Ureter (tissue), 1 donor: ENCODE data around the gene WWOX. TPM values are rescaled to one million over a fixed set of nuclear protein-coding genes. Genes with fewer than 3 reads are reported as not detected.

Experiments used
- DNase-seq: peaks from one replicate; pipeline ENCODE4 v3.0.0-alpha.2; 2020; ENCODE audit warnings: low spot score
- total RNA-seq: library from RNA; stranded (reverse); gene quantifications from one replicate; pipeline ENCODE4 v1.2.4, GENCODE V29; 2023
- donor health status: DM: yes; HTN: yes; CAD: no.

WWOX gene
- total RNA-seq, 1 donor from 2014 or later, result 23.5 TPM

DNA sequence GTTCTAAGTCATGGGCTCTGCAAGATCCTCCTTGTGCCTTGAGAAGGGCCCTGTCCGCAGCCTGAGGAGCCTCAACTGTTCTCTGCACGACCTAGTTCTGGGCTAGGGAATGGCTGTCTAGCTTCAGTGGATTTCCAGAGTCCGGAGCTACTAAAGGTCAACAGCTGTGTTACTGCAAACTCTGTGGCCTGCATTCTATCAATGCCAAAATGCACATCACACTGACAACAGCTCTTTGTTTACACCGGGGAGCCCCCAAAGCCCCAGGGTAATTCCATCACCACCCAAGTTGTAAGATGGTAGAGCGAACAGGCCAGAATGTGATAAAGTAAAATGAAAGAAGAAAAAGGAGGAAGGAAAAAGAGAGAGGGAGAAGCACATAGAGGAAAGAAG, 890.9 kb downstream of the WWOX start:
- DNase-seq, result no peak

DNA sequence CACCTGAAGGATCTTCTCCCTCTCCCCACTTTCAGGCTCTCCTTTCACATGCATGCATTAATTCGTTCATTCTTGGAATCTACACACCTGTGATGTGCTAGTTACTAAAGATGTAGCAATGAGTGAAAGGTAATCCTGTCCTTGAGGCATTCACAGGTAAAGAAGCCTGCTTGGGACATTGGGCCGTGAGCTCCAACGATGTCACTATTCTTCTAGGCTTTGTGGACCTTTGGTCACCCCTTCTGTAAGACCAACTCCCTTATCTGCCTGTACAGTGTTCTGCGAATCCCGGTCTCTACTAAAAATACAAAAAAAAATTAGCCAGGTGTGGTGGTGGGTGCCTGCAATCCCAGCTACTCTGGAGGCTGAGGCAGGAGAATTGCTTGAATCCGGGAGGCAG, 892.5 kb downstream of the WWOX start:
- no peak for DNase-seq

DNA sequence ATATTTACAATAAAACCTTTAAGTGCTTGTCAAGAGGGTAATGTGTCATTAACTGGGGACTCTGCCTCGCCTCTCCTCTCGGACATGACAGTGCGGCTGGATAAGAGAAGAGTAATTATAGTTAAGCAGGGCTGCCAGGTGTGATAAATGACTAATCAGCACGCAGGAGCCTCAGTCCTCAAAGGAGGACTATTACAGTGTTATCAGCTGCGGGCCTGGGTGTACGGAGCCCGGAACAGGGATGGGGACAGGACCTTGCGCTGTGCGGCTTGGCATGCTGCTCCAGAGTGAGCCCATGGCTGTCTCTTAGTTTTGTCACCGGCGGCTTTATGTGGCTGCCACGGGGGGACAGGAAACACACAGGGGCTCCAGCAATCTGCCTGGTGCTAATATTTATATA, 893.9 kb downstream of the WWOX start:
- no peak for DNase-seq

DNA sequence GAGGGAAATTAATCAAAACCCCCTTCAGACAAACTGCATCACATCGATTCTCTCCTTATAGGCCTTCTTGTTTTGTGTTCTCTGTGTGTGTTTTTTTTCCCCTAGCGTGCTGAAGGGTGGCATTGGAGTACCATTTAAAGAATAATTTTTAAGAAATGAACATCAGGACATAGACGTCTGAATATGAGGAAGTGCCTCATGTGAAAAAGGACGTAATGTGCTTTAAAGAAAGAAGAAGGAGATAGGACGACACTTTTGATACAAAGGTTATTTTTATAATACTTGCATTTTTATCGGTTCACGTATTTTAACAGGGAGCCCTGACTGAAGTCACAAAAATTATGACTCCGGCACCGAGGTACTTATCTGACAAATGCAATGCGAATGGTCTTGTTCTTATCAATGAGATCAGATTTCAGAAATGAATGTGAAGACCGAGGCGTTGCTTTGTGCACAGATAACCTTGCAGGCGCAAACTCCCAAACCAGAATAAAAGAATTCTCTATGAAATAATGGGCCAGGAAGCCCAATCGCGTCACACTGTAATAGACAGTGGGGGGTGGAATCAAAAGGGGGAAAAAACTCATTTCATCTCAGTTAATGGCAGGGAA, 894.8 kb downstream of the WWOX start:
- DNase-seq, result no peak

DNA sequence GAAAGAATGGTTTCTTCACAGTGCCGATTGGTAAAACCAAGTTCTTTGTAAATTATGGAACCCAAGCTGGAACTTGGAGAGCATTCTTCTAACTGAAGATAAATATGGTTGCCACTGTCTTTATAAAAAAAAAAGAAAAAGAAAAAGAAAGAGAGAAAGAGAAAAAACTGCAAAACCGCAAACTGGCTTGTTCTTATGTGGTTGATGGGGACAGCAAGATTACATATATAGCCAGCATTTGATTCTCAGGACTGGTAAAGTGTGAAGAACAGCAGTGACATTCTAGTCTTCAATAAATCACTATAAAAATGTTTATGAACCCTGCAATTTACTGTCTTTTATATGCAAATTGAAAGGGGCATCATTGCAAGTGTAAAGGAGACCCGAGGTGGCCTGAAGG, 896.0 kb downstream of the WWOX start:
- no peak for DNase-seq

DNA sequence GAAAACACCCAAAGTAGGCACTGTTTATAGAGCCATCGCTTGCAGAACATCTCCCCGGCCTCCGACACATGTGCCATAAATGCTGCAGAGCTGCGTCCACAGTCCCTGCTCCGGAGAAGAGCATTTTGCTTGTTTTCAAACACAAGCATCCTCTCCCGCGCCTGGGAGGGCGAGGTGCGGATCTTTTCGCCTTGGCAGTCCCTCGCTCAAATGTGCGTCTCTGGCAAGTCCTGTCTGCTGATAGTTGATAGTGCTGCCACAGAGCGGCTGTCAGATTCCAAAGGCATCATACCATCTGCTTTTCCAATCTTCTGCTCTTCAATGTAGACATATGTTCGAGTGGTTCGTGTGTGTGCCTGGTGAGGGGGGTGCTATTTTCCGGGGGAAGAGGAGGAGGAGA, 897.3 kb downstream of the WWOX start:
- no peak for DNase-seq

DNA sequence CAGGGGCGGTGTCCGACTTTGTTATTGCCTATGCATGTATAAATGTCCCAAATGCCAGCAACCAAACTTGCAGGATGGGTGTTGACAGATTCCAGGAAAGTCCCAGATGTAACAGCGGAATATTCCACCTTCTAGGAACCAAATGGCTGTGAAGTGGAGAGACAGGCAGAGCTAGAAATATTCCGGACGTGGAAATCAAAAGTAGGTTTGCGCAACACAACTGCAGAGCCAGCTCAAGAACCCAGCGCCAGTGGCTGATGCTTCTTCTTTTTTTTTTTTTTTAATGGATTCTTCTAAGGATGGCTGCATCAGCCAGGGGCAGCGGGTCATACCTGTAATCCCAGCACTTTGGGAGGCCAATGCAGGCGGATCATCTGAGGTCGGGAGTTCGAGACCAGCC, 899.4 kb downstream of the WWOX start:
- no peak for DNase-seq

DNA sequence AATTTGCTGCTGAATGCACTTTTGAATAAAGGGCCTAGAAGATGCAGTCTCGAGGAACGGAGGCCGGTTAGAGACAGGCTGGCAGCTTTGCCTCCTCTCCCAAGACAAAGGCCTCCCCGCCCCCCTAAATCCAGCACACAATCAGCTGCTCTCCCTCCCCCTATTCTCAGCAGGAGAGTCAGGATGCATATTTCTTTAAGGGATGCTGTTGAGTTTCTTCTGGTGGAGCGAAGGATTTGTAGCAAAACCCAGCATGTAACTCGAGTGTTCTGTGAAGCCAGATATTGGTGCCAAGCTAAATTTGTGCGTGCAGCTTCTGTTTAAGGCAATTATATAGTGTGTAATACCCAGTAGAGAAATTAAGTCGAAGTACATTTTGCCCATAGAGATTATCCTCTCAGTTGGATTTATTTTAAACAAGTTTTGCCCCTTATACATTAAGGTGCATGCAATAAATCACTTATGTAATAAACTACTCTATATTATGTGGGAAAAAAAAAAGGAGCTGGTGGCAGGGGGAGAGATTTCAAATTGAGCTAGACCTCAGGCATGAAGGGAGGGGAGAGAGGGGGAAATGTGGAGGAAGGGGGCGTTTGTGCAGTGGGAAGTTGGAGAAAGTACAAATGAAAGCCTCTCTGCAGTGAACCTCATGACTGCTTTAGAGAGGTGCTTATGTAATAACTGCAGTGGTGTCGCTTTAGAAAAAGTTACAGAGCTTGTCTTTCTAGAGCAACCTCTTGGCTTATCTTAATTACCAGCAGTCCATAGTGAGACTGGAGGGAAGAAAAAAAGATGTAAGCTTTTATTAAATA, 901.9 kb downstream of the WWOX start:
- no peak for DNase-seq

DNA sequence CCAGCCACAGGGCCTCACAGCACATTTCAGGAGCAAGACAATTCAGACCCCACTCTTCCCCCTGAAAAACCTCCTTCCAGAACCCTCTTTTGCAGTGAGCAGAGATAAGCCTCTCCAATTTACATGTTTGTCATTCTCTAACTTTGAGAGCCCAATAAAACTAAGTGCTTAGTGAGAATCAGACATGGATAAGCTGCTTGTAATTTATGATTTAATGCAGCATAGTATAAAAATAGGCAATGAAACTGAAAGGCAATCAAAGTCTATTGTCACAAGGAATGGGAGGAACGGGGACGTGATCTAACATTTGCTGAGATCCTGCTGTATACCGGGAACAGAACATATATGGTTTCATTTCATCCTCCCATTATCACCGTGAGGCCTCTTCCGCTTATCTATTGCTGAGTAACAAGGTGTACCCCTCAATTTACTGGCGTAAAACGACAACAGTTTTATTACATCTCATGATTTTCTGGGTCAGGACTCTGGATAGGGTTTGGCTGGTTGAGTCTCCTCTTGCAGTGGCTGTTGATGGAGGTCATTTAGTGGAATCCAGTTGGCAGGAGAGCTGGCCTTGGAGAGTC, 903.7 kb downstream of the WWOX start:
- DNase-seq, result no peak

DNA sequence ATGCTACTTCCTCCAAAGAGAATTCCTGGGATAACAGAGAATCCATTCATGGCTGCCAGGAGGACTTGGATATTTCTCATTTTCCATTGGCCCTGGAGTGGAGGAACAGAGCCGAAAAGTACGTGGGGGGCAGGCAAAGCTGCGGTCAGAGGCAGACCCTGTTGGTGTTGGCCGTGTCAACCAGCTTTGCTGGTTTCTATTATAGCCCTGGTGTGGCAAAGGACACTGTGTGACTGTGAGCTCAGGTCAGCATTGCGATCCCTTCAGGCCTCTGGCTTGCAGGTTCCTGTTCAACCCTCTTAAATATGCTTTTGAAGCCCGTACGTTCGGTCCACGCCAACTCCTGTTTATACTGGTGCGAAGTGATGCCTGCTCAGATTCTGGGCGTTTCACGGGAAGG, 904.9 kb downstream of the WWOX start:
- no peak for DNase-seq

DNA sequence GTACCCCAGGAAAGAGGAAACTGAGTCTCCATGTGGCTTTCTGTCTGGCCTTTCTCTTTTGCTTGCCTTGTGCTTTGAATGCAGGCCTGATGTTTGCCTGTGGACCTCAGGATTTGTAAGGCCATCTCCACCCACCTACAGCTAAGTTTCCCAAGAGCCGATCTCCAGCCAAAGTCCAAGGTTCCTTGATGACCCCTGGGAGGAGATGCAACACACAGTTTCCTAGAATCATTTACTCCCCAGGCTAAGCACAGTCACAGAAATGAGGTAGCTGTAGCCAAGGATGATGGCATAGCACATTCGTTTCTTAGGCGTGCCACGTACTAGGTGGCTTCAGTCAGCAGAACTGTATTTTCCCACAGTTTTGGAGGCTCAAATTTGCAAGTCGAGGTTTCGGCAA, 905.6 kb downstream of the WWOX start:
- no peak for DNase-seq

DNA sequence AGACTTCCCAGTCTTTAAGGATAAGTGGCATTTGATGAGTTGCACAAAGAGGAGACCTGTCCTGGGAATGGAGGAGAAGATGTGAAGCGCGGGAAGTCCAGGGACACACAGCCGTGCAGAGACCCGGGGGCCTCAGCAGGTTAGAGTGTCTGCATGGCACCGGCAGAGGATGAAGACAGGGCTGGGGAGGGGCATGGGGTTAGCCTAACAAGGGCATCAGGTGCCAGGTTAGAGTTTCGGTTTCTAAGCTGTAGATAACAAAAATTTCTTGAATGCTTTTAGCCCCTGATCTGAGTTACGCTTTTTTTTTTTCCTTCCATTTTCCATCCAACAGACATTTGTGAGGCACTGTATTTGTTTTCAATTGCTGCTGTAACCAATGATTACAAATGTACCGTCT, 906.8 kb downstream of the WWOX start:
- no peak for DNase-seq

DNA sequence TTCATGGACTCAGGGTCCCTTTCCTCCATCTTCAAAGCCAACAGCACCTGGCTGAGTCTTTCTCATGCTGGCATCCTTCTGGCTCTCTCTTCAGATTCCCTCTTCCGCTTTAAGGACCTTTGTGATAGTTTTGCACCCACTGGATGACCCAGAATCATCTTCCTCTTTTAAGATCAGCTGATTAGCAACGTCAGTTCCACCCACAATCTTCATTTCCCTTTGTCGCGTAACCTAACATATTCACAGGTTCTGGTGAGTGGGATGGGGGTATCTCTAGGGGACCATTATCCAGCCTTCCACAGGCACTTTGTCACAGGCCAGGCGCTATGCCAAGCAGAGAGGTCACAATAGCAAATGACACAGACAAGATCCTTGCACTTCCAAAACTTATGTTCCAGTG, 907.3 kb downstream of the WWOX start:
- DNase-seq, result no peak

DNA sequence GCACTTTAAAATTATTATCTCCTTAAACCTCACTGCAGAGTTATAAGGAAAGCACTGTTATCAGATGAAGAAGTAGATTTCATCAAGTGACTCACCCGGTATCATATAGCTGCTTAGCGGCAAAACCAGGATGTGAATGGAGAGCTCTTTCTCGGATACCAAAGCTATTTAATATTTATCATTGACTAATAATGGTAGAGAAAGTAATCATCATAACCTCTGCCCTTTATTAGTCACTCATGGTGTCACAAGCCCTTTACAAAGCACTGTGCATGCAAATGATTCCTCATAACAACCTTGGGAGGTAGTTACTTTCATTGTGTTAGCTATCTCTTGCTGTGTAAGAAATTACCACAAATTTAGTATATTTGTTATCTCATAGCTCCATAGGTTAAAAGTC, 908.2 kb downstream of the WWOX start:
- DNase-seq, result no peak

DNA sequence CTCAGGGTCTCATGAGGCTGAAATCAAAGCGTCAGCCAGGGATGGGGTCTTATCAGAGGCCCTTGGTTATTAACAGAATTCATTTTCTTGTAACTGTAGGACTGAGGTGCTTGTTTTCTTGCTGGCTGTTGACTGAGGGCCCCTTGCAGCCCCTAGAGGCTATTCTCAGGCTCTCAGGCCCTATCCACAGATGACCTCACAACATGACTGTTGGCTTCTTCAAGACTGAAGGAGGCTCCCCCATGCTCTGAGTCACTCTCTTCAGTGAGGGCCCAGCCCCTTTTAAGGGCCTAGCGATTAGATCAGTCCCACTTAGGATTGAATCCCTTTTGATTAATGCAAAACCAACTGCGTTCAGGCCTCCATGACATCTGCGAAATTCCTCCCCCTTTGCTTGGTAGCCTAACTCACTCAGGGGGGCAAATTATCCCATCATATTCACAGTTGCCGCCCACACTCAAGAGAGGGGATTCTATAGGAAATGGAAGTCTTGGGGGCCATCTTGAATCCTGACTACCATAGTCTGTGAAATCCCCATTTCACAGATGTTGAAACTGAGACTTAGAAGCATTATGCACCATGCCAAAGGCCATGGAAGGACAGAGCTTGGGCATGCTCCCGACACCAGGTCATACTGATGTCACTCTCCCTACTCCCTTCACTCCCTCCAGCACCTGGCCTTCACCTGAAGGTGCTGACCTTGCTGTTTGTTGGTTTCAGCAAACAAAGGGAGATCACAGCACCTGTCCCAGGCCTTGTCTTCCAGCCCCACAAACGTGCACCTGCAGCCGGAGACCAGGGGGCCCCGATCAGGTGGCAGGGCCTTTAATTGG, 908.8 kb downstream of the WWOX start:
- no peak for DNase-seq

DNA sequence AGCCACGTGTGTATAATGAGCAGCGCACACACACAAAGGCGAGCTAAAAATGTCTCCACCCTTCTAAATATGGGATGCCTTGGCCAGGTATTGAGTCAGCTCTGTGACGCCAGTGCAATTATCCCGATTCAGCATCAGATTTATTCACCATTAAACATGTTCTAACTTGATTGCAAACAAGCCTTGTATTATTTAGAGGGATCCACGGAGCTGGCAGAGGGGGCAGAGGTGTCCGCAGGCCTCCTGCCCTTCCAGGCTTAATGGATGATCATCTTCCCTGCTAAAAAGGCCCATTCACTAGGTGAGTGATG, 909.4 kb downstream of the WWOX start:
- no peak for DNase-seq

DNA sequence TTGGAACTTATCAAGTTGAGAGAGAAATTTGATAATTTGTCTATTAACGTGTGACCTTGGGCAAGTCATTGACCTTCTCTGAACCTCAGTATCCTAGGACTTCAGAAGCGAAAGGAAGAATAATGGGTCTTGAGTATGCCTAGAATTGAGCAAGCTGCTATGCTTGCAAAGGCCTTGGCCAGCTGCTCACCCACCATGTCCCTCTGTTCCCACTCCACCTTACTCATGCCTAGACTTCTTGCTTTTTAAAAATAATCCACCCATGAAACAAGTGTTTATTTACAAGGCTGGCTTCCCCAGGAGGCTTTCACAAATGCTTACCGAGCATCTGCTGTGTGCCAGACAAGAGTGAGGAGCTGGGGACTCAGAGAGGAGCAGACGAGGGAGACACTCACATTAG, 910.4 kb downstream of the WWOX start:
- no peak for DNase-seq

DNA sequence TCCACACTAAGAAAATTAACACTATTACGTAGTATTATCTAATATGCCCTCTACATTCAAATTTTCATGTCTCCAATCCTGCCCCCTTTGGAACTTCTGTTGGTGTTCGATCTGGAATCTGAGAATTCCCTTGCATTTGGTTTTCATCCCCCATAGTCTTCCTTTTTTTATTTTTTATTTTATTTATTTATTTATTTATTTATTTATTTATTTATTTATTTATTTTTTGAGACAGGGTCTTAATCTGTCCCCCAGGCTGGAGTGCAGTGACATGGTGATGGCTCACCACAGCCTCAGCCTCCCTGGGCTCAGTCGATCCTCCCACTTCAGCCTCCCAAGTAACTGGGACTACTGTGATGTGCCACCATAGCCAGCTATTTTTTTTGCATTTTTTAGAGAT, 911.8 kb downstream of the WWOX start:
- no peak for DNase-seq

DNA sequence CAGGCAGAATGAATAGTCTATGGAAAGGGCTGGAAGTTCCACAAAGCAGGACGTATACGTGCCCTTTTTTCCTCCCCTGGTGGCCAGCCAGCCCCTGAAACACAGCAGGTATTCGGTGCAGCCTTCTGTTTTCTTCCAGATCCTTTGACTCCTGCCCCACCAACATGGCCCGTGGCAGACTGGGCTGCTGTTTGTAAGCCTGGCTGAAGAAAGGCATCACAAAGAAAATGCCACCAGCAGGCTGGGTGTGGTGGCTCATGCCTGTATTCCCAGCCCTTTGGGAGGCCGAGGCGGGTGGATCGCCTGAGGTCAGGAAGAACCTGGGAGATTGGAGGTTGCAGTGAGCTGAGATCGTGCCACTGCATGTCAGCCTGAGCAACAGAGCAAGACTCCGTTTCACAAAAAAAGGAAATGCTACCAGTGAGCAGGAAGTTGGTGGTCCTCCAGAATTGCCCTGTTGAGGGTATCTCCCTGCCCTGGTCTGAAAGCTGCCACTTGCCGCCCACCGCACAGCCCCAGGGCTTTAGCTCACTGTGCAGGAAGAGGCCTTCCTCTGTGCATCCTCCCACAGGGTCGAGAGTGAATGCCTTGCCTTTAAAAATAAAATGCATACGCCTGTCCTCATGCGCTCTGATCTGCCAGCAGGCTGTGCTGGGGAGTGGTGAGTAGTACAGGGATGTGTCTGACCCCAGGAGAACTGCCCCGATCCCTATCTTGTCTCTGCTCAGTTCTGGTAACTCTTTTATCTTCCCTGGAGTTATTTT, 913.4 kb downstream of the WWOX start:
- DNase-seq, result no peak

DNA sequence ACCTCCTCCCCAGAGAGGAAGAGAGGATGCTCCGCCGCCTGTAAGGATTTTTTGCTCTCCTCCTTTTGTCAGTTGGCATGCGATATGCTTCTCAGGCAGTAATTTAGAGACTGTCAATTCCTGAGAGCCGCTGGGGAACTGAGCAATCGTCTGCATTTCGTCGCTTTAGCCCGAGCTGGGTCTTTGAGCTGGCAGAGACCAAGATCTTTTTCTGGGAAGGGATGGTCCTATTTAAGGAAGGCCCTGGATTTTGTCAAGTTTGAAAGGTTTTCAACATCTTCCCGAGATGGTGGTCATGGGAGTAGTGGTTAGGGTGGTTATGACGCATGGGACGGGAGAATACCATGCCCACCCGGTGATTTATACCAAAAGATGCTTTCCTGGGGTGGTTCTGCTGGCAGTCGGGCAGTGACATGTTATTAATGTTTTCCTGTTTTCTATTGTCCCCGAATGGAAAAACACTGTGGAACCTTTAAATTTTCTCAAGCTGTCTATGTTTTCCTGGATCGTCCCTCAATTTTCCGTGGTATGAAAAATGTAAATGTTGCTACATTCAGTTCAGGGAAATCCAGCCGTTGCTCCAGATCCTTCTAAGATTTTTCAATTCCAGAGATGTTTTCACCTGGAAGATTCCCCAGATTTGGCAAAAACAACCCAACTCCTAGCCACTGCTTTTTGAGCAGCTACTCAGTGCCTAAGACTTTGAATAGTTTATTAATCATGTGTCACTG, 914.6 kb downstream of the WWOX start:
- no peak for DNase-seq
